ENCODE results near the gene SYPL1.

GRCh38 chr7:106140406-106141173, 28.5 kb upstream of the SYPL1 start:
- TF ChIP-seq CTCF (IDR thresholded peaks at IDR 0.05 in 8 of 11, conservative IDR thresholded peaks at IDR 0.05 in 3 of 11) (no peak), POLR2A (IDR thresholded peaks at IDR 0.05) (no peak)

Data from spleen (tissue), 7 donors.